ENCODE data around the gene SGMS1. TPM values are rescaled to one million over a fixed set of nuclear protein-coding genes. Genes with fewer than 3 reads are reported as not detected.

The SGMS1 gene
- total and polyA plus RNA-seq, 2 experiments from 2014 or later: 15.0 to 34.7 TPM

GRCh38 chr10:50510517-50511473, 113.0 kb downstream of the SGMS1 start:
- no peak for ATAC-seq
- Mint-ChIP-seq H3K36me3 (ENCODE audit: low read depth) (no peaks in the 10 kb centered on the region), H3K4me3 (no peak overlapping the region), H3K9me3 (no peaks in the 10 kb centered on the region; the same call in 2 of the 3 replicates), H3K27ac (no peak overlapping the region; the same call in 1 of the 2 replicates), H3K27me3 (ENCODE audit: insufficient read depth, low read depth, poor library complexity) (no peaks in the 10 kb centered on the region), H3K4me1 (peaks cover 33% of the 10 kb centered on the region)
- peaks cover under 1% of the 10 kb centered on the region; the same call in 1 of the 2 replicates for H4K20me1 ChIP-seq (replicated peaks; ENCODE audit: insufficient read depth)
- no peak overlapping the region for H3K4me2 ChIP-seq
- TF ChIP-seq POLR2AphosphoS5 (IDR thresholded peaks at IDR 0.05; ENCODE audit: low read depth) (no peak), CREB1 (CRISPR knock-in tag; IDR thresholded peaks at IDR 0.05; ENCODE audit: low read depth) (no peak), ZNF331 (CRISPR knock-in tag; IDR thresholded peaks at IDR 0.05; ENCODE audit: low read depth) (no peak), EZH2phosphoT487 (IDR thresholded peaks at IDR 0.05; ENCODE audit: unreplicated experiment) (no peak), ZNF114 (CRISPR knock-in tag; IDR thresholded peaks at IDR 0.05) (no peak), JUNB (IDR thresholded peaks at IDR 0.05; ENCODE audit: unreplicated experiment) (no peak), CTCF (conservative IDR thresholded peaks at IDR 0.05; ENCODE audit: low read depth in 2 of 2) (no peak), ZNF462 (CRISPR knock-in tag; IDR thresholded peaks at IDR 0.05) (no peak), NANOG (IDR thresholded peaks at IDR 0.05; ENCODE audit: borderline replicate concordance) (no peak)
- H3K4me3 ChIP-seq: no peak overlapping the region
- DNase-seq (ENCODE audit: low spot score): no peak
- peaks cover 33% of the 10 kb centered on the region for H3K79me2 ChIP-seq (replicated peaks; ENCODE audit: insufficient read depth)
- no peaks in the 10 kb centered on the region for H3K27me3 ChIP-seq (ENCODE audit: insufficient read depth)
- peaks cover 26% of the 10 kb centered on the region for H3K4me1 ChIP-seq (ENCODE audit: insufficient read depth)
- no peaks in the 10 kb centered on the region for H3K36me3 ChIP-seq (ENCODE audit: insufficient read depth)
- no peak overlapping the region for H2AFZ ChIP-seq
- no peaks in the 10 kb centered on the region for H3F3A ChIP-seq (replicated peaks; ENCODE audit: low read depth)
- no peak overlapping the region for H3K27ac ChIP-seq (ENCODE audit: low read depth)
- H3K9me2 ChIP-seq (ENCODE audit: insufficient read depth): no peaks in the 10 kb centered on the region
